D721Med (cell line): ENCODE measurements around the gene CPNE2.

Experiments
- DNase-seq: peaks from one replicate; pipeline ENCODE4 v3.0.0; 2011; ENCODE audit warnings: low spot score; ENCODE audit not compliant: insufficient read length
- FAIRE-seq: peaks from 2 replicates; lab custom pipeline; 2011; peaks lifted over from hg19 to GRCh38; lab: Jason Lieb, UNC
- TF ChIP-seq, protein P1 (sequence below): IDR thresholded peaks from 2 replicates; pipeline ENCODE4 v1.5.1; 2012; ENCODE audit warnings: mild to moderate bottlenecking, control low read depth; ENCODE audit not compliant: insufficient read depth; ENCODE audit errors: missing control alignments

Gene CPNE2

DNA sequence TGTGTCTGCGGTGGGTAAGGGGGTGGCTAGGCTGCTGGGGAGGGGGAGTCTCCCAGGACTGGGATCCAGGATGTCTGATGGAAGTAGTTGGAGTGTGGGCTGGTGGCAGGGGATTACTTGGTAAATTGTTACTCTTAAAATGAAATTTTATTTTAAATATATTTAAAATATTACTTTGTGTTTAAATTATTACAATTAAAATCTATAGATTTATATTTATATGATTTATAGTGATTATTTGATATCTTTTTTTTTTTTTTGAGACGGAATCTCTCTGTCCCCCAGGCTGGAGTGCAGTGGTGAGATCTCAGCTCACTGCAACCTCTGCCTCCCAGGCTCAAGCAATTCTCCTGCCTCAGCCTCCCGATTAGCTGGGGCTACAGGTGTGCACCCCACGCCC, 18.6 kb downstream of the CPNE2 start:
- DNase-seq (no peak), FAIRE-seq (no peak)
- TF ChIP-seq, protein P1, sequence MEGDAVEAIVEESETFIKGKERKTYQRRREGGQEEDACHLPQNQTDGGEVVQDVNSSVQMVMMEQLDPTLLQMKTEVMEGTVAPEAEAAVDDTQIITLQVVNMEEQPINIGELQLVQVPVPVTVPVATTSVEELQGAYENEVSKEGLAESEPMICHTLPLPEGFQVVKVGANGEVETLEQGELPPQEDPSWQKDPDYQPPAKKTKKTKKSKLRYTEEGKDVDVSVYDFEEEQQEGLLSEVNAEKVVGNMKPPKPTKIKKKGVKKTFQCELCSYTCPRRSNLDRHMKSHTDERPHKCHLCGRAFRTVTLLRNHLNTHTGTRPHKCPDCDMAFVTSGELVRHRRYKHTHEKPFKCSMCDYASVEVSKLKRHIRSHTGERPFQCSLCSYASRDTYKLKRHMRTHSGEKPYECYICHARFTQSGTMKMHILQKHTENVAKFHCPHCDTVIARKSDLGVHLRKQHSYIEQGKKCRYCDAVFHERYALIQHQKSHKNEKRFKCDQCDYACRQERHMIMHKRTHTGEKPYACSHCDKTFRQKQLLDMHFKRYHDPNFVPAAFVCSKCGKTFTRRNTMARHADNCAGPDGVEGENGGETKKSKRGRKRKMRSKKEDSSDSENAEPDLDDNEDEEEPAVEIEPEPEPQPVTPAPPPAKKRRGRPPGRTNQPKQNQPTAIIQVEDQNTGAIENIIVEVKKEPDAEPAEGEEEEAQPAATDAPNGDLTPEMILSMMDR = no peak

GRCh38 chr16:57111420-57111819, 19.0 kb downstream of the CPNE2 start:
- FAIRE-seq (no peak), DNase-seq (no peak)
- TF ChIP-seq, protein P1 = no peak

DNA sequence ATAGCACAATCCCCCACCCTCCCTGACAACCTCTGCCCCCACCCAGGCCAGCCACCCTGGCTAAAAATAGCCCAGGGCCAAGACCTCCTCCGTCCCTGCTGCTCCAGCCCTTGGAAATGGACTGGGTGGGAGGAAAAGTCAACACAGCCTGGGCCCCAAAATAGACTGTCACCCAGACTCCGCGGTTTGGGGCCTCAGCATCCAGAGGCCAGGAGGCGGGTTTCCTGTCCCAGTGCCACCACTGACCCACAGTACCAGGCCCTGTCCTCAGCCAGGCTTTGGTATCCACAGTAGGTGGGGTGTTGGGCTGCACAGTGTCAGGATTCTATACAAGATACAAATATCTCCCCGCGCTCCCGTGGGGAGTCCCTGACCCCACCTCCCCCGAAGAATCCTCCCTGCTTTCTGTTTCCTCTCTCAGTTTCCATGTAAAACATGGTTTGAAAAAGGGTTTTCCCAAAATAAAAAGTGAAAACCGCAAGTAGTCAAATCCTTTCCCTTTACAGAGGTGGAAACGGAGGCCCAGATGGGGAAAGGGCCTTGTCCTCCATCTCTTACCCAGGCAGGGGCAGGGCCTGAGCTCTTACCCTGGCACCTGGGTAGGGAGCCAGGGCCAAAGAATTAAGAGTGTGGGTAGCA, 20.1 kb downstream of the CPNE2 start:
- TF ChIP-seq, protein P1 = no peak
- FAIRE-seq = no peak
- no peak for DNase-seq

DNA sequence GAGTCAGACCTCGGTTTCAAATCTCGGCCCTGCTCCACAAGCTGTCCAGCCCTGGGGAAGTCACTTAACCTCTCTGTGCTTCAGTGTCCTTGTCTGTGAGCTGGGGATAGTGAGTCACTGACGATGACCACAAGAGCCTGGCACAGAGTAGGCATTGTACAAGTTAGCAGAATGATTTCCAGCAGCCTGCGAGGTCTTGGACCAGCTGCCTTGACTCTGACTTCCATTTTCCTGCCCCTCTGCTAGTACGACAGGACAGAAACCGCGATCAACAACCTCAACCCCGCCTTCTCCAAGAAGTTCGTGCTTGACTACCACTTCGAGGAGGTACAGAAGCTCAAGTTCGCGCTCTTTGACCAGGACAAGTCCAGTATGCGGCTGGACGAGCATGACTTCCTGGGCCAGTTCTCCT, 20.7 kb downstream of the CPNE2 start:
- FAIRE-seq = no peak
- TF ChIP-seq, protein P1 = no peak
- DNase-seq = no peak

- FAIRE-seq (no peak), DNase-seq (no peak)
- TF ChIP-seq, protein P1 = no peak
Observed at GRCh38 chr16:57113664-57114063, 21.3 kb downstream of the CPNE2 start.

- no peak for FAIRE-seq
- no peak for DNase-seq
- TF ChIP-seq, protein P1 = no peak
Observed at GRCh38 chr16:57115168-57115513, 22.8 kb downstream of the CPNE2 start.

DNA sequence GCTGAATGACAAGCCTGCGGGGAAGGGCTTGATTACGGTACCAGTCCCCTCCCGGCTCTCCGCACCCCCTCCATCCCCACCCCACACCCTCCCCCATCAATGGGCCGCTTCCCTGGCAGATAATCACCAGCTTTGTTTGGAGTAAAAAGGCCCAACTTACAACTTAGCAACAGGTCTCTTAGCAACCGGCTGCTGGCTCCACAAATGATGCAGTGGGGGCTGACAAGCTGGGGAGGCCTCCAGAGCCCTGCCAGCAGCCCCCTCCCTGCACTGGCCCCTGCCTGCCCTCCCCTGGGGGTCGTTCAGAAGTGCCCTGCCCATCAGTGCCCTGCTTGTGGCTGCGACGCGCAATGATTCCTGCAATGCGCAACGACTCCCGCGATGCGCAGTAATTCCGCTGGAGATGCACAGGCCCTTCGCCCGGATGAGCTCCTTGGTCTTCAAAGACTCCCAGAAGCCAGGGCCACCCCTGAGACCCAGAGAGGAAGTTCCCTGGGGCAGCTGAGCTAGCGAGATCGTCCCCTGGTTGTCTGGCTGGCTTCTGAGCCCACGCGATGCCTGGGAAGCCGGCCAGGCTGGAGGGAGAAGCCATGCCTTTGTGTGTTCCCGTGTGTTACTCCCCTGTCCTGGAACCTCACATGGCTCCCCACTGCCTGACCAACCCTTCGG, 23.3 kb downstream of the CPNE2 start:
- FAIRE-seq = no peak
- DNase-seq = no peak
- TF ChIP-seq, protein P1 = no peak
